ENCODE results near the gene TAOK3. TPM values are rescaled to one million over a fixed set of nuclear protein-coding genes. Genes with fewer than 3 reads are reported as not detected.

Gene TAOK3
- total and polyA plus RNA-seq, 10 of the 15 experiments (the other 5 are each of a cell fraction or from before 2014, with no cell fraction given) = 41.3 to 131 (median 57.8) TPM

DNA sequence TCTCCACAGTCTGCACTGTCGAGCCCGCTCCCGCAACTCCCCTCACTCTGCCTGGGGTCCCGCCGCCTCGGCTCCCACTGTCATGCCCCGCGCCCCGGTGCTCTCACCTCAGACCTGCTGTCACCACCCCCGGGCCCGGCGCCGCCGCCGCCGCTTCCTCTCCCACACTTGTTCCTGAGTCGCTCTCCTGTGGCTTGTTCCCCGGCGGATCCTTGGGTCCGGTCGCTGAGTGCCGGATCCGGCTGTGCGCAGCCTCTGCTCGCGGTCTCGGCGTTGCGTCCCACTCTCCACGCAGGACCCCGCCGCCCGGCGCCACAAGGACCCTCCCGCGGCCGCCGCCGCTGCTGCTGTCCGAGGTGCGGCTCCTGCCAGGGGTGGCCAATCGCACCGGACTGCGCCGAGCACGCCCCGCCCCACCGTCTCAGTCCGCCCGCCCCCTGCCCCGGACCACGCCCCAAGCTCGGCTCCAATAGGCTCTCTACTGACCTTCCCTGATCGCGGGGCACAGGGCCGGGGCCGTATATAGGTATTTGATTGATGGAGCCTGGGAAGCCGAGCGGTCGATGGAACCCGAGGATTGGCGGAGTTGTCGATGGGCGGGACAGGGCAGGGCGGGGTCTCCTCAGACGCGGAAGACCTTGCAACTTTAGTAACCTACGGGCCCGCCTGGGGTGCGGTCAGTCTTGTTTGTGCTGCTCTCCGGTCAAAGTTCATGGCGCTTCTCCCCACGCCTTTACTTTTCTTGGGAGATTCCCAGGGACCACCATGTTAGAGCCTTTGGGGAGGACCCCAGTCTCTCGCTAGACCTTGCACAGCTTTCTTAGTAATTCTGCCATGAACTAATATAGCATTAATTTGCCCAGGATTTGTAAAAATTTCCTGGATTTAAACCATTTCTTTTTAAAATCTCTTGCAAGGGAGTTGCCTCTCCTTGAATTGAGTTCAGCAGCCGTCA is at the start of gene TAOK3 (continued):
- TF ChIP-seq, protein P1, sequence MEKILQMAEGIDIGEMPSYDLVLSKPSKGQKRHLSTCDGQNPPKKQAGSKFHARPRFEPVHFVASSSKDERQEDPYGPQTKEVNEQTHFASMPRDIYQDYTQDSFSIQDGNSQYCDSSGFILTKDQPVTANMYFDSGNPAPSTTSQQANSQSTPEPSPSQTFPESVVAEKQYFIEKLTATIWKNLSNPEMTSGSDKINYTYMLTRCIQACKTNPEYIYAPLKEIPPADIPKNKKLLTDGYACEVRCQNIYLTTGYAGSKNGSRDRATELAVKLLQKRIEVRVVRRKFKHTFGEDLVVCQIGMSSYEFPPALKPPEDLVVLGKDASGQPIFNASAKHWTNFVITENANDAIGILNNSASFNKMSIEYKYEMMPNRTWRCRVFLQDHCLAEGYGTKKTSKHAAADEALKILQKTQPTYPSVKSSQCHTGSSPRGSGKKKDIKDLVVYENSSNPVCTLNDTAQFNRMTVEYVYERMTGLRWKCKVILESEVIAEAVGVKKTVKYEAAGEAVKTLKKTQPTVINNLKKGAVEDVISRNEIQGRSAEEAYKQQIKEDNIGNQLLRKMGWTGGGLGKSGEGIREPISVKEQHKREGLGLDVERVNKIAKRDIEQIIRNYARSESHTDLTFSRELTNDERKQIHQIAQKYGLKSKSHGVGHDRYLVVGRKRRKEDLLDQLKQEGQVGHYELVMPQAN (conservative IDR thresholded peaks at IDR 0.05) = peak; percentile 96
- TF ChIP-seq ZBTB11 (CRISPR knock-in tag; IDR thresholded peaks at IDR 0.05) = no peak
- peak; percentile 39; the same call in 1 of the 2 replicates for TF ChIP-seq TARDBP (IDR thresholded peaks at IDR 0.05; ENCODE audit: borderline replicate concordance)
- no peak for TF ChIP-seq SUPT20H (IDR thresholded peaks at IDR 0.05; ENCODE audit: borderline replicate concordance, control insufficient read depth, low read depth, low read length)
- peak; percentile 43; the same call in 1 of the 2 replicates for TF ChIP-seq MTA2 (IDR thresholded peaks at IDR 0.05; ENCODE audit: low read depth)
- TF ChIP-seq BACH1 (IDR thresholded peaks at IDR 0.05; ENCODE audit: borderline replicate concordance) = peak; percentile 82
- TF ChIP-seq YY1 (IDR thresholded peaks at IDR 0.05; ENCODE audit: low read depth, low read length) = peak; percentile 91
- TF ChIP-seq SREBF2 (IDR thresholded peaks at IDR 0.05; ENCODE audit: low read length) = no peak
- TF ChIP-seq SRF (IDR thresholded peaks at IDR 0.05; ENCODE audit: low read depth in 2 of 2, low read length in 2 of 2) = peak; percentile 81 to 99
- TF ChIP-seq, protein P2, sequence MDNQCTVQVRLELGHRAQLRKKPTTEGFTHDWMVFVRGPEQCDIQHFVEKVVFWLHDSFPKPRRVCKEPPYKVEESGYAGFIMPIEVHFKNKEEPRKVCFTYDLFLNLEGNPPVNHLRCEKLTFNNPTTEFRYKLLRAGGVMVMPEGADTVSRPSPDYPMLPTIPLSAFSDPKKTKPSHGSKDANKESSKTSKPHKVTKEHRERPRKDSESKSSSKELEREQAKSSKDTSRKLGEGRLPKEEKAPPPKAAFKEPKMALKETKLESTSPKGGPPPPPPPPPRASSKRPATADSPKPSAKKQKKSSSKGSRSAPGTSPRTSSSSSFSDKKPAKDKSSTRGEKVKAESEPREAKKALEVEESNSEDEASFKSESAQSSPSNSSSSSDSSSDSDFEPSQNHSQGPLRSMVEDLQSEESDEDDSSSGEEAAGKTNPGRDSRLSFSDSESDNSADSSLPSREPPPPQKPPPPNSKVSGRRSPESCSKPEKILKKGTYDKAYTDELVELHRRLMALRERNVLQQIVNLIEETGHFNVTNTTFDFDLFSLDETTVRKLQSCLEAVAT (IDR thresholded peaks at IDR 0.05) = peak; percentile 100
- TF ChIP-seq MTA3 (IDR thresholded peaks at IDR 0.05; ENCODE audit: borderline replicate concordance, low read length) = no peak
- peak; percentile 78 for TF ChIP-seq RUNX3 (IDR thresholded peaks at IDR 0.05; ENCODE audit: low read length)
- no peak for TF ChIP-seq FOXM1 (IDR thresholded peaks at IDR 0.05; ENCODE audit: low read depth, low read length)
